GM20431 (cell line): ENCODE data around the gene KIAA1671.

Experiments used
- in situ Hi-C: fragments of 300-500 bp; cut with MseI, MboI; formaldehyde crosslinking; loops from one replicate; pipeline ENCODE4 v1.15.0; 2020; ENCODE audit warnings: low sequenced_read_pairs; ENCODE audit not compliant: unreplicated experiment

Gene KIAA1671

DNA sequence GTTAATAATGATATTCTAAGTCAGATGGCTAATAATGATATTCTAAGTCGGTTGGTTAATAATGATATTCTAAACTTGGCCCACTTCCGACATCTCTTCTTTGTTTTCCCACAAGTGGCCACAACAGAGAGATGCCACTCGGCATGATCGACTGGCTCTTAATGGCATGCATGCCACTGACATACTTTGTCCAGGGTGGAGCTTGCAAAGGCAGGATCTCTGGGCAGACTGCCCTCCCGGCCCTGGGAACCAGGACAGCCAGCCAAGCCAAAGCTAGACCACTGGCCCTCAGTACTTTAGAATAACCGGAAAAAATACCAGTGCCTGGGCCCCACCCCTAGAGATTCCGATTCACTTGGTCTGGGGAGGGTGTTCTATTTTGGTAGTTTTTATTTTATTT is 78.1 kb downstream of the KIAA1671 start:
- in situ Hi-C loops, result no loop called here

DNA sequence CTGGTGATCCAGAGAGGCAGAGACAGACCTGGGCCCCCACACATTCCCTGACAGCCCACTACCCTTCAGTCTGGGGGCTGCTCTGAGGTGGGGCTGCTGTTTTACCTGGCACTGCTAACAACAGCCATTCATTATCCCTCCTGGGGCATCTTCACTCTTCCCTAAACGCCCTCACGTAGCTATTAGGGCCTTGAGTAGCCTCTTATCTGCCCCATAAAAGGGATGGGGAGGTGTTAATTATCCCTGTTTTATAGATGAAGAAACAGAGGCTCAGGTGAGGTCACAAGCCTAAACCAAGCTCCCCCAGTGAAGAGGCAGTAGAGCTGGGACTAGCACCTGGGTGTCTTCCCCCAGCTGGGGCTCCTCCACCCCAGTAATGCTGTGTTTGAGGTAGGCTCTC is 79.5 kb downstream of the KIAA1671 start:
- in situ Hi-C loops, result no loop called here

DNA sequence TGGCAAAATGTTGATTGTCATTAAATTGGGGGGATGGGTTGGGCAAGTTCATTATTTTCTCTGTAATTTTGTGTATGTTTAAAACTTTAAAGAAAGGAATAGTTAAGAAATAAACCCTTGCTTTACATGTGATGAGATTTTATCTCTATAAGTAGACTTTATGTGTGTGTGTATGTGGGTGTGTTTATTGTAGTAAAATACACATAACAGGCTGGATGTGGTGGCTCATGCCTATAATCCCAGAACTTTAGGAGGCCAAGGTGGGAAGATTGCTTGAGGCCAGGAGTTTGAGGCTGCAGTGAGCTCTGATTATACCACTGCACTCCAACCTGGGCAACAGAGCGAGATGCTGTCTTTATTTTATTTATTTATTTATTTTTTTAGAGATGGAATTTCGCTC is 83.2 kb downstream of the KIAA1671 start:
- in situ Hi-C loops, result no loop called here

DNA sequence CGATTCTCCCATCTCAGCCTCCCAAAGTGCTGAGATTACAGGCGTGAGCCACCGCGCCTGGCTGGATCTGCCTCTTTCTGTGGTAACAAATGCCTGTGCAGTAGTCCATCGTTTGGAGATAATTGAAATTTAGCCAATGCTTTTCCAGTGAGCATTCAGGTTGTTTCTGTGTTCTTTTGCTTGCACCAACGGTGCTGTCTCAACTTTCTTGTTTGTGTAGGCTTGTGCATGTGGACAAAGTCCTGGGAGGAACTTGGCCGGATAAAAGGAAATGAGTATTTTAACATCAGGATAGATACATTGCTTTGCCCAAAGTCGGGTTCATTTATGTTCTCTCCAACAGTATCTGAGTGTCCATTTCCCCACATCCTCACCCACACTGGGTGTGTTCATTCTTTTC is 85.7 kb downstream of the KIAA1671 start:
- in situ Hi-C loops, result no loop called here

DNA sequence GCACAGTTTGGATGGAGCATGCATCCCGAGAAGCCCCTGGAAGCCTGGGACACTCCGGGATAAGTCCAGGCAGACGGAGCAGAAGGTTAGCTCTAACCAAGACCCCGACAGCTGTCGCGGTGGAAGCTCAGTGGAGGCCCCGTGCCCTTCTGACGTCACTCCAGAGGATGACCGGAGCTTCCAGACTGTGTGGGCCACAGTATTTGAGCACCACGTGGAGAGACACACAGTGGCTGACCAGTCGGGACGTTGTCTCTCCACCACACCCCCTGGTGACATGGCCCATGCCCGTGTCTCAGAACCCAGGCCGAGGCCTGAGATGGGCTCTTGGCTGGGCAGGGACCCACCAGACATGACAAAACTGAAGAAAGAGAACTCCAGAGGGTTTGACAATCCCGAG is 86.3 kb downstream of the KIAA1671 start:
- in situ Hi-C loops, result no loop called here

DNA sequence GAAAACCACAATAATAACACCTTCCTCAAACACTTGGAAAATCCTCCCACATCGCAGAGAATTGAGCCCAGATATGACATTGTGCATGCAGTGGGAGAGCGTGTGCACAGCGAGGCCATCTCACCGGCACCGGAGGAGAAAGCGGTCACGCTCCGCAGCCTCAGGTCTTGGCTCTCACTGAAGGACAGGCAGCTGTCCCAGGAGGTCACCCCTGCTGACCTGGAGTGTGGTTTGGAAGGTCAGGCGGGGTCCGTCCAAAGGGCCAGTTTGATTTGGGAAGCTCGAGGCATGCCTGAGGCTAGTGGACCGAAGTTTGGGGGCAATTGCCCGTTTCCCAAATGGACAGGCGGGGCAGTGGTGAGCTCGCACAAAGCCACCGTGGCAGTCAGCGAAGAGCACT is 86.7 kb downstream of the KIAA1671 start:
- in situ Hi-C loops, result no loop called here

DNA sequence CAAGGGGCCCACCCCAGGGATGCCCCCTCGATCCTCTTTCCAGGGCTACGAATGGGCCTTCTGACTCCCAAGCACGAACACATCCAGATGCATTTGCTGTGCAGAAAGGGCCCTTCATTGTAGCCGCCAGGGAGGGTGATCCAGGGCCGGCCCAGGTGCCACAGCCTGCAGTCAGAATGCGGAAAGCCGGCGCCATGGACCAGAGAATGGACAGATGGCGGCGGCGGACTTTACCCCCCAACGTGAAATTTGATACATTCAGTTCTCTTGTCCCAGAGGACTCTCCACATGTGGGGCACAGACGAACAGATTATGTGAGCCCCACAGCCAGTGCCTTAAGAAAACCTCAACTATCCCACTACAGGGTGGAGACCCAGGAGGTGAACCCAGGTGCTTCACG is 87.2 kb downstream of the KIAA1671 start:
- in situ Hi-C loops, result loop anchor here (10.0 kb wide), 1 partner anchor 95 kb away; the partner anchor contains the start of gene LHFPL7

DNA sequence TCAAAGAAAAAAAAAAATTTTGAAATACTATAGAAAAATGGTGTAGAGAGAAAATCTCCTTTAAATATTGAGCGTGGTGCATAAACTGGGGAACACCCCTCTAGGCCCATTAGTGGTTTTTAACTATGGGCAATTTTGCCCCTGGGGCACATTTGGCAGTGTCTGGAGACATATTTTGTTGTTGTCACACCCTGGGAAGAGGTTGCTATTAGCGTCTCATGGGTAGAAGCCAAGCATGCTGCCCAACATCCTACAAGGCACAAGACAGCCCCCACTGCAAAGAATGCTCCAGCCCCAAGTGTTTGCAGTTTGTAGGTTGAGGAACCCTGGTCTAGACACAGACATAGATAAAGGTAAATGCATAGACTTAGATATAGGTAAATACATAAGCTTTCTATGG is 92.6 kb downstream of the KIAA1671 start:
- in situ Hi-C loops, result loop anchor here (10.0 kb wide), 1 partner anchor 100 kb away; the partner anchor contains the start of gene LHFPL7

DNA sequence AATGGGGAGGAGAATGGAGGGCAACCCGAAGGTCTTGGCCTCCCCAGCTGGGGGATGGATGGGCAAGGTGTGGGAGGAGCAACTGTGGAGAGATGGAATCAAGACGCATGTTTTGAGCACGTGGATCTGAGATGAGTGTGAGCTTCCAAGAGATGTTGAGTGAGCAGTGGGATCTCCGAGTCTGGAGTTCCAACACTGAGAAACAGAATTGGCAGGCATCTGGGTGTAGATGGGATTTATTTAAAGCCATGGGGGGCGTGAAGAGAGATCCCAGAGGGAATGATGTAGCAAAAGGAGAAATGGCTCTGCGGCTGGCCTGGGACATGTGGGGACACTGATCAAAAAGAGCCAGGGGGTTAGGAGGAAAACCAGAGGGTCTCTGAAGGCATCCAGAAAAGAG is 95.6 kb downstream of the KIAA1671 start:
- in situ Hi-C loops, result loop anchor here (10.0 kb wide), 1 partner anchor 103 kb away; the partner anchor contains the start of gene LHFPL7

DNA sequence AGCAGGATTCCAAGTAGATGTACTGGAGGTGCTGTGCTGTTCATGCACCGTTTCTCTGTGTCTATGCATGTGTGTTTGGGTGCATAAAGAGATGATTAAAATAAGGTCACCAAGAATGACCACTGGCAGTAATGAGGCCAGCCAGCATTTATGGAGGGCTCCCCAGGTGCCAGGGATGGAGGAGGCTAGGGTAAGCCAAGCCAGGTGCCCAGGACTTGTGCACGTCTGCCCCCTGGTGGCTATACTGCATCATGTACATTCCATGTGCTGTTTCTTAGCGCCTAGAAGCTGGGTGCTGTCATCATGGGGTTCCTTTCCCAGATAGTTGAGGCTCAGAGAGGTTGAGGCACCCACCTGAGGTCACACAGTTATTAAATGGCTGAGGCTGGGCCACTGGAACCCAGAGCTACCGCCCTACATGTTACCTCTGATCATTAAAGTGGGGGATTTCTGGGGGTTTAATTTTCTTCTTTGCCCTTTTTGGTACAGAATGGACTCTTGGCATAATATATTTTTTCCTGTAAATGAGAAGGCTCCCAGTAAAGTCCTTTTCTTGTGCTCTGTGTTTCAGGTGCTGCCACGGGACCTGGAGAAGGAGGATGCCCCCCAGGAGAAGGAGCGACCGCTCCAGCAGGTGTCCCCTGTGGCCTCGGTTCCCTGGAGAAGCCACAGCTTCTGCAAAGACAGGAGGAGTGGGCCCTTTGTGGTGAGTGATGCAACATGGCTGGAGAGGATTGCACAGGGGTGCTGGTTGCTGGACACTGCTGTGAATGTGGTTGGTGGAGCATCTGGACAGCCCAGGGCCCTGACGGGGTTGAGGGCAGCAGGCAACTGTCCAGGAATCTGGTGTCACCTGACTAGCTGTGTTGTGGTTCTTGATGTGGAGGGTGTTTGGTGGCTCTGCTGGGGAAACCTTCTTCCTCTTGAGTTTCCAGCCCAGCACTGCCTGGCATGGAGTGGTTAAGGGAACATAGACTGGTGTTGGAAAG is 96.4 kb downstream of the KIAA1671 start:
- in situ Hi-C loops, result loop anchor here (10.0 kb wide), 1 partner anchor 104 kb away; the partner anchor contains the start of gene LHFPL7

DNA sequence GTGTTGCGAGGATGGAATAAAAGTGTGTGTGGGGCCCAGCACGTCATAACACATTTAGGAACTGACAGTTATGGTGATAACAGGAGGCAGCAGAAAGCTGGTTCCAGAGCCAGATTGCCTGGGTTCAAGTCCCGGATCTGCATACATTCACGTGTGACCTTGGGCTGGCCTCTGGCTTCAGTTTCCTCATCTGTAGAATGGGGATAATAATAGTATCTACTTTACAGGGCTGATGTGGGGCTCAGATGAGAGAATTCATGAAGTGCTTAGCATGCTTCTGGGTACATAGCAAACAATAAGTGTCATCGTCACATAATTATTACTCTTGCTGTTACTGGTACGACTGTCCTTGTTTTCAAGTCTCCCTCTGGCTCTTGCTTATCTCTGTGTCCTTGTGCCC is 97.3 kb downstream of the KIAA1671 start:
- in situ Hi-C loops, result loop anchor here (10.0 kb wide), 1 partner anchor 105 kb away; the partner anchor contains the start of gene LHFPL7

DNA sequence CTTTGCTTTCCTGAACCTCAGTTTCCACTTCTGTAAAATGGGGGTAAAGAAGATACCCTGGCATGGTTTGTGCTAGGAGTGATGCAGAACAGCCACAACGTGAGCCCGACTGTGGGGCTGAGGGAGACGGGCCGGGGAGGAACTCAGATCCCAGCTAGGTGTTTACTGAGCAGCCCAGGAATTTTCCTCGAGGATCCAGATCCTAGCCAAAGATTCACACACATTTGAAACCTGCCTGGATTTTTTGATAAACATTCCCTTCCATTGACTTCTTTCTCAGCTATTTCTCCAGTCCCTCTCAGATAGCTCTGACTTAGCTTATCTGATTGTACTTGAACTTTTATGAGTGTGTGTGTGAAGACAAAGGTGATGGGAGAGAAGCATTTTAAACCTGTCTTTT is 98.0 kb downstream of the KIAA1671 start:
- in situ Hi-C loops, result no loop called here

DNA sequence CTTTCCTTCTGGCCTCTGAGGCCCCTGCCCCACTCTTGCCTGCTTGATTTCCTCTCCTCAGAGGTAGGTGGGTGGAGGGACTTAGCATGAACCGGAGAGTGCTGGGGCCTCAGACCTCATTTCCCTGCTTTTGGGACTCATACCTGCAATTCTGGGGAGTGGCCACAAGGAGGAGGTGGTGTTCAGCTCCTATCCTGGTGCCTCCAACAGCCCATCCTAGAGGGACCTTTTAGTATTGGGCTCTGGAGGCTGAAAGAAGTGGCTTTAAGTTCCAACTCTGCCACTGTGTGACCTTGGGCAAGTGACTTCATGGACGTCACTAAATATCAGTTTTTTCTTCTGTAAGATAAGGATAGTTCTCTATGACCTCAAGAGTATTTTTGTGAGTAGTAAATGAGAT is 98.6 kb downstream of the KIAA1671 start:
- in situ Hi-C loops, result no loop called here

DNA sequence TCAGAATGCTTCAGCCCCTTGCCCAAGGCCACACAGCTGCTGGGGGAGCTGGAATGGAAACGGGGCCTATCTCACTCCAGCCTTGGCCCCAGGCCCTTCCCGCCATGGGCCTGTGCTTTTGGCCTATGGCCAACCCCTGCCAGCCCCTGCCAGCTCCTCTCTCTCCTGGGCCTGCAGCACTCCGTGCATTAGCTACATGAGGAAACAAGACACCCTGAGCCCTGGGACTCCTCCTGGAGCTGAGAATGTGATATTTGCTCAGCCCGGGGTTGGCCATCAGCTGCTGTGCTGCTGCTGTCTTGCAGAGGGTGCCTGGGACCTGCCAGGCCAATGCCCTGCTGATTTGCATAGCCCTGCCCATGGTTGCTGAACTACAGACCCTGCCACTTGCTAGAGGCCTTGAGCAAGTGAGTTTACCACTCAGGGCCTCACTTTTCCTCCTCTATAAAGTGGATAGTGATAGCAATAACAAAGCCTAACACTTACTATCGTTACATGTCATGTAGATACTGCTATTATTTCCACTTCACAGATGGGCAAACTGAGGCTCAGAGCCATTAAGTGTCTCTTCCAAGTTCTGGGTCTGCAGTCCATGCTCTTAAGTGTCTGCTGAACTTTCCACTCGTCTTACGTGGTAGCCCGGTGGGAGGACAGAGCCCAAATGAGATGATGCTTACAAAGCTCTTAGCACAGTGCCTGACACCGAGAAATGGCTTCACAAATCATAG is 99.6 kb downstream of the KIAA1671 start:
- in situ Hi-C loops, result no loop called here

DNA sequence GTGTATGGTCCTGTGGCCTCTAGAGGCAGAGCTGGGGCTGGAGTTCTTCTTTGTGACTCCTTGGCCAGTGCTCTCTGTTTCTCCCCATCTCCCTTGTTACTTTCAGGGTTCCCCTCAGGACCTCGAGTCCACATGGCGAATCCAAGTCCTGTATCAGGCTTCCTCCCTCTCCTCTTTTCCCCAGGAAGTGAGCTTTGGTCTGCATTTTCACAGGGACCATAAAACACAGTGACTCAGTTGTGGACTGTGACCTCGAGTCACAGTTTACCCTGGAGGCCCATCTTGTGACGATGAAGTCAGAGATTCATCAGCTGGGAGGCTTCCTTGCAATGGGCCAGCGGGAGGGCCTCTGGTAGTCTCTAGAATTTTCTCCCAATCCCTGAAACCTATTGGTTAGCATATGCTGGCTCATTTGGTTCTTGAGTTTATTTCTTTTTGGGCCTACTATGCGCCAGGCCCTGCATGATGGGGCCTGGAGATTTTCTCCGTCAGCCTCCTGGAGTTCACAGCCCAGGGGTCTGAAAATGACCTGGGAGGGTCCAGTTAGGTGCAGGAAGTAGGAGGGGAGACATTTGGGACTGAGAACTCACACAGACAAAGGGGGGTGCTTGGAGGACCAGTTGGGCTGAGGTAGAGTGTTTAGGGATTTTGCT is 100.8 kb downstream of the KIAA1671 start:
- in situ Hi-C loops, result no loop called here

DNA sequence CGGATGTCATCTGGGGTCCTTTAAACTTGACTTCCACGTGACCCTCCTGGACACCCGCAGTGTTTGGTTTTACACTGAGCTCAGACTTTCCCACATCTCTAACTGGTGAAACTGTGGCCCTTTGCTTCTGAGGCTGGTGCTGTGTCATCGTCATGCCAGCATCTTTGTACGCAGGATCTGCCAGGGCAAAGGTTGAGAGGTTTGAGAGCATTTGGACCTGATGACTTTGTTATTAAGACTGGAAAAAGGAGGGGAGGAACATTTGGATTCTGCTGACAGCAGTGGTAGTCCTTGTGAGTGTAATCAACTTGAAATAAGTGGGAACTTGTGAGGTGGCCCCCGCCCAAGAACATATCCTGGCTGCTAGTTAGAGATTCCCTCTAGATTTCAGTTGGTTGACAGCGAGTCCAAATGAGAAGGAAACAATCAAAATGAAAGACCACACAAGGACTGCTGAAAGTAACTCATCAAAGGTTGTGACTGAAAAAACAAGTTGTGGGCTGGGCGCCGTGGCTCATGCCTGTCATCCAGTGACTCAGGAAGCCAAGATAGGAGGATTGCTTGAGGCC is 102.5 kb downstream of the KIAA1671 start:
- in situ Hi-C loops, result no loop called here

DNA sequence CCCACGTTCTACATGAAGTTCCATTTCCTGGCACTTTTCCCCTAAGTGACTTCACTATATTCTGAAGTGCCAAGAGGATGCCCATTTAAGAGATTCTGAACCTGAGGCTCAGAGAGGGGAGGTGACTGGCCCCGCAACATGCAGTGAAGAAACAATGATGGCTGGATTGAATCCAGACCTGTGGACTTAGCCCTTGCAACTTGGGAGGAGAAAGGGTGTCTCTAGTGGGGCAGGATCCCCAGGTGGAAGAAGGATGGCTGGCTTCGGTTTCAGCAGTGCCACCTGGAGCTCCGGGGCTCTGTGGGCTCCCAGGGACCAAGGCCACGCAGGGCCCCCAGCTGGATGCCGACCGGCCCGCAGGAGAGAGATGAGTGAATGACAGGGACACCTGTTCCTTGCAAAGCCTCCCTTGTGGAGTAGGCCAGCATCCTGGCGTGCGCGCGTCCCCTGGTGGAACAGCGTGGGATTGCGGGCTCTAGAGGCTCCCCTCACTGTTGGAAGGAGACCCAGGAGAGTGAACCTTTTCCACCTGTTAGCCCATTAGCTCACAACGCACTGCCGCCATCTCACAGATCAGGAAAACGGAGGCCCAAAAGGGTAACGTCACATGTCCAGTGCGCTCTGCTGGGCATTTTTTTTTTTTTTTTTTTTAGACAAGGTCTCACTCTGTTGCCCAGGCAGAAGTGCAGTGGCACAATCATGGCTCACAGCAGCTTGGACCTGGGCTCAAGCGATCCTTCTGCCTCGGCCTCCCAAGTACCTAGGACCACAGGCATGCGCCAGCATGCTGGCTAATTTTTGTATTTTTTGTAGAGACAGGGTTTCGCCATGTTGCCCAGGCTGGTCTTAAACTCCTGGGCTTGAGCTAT is 104.7 kb downstream of the KIAA1671 start:
- in situ Hi-C loops, result no loop called here

DNA sequence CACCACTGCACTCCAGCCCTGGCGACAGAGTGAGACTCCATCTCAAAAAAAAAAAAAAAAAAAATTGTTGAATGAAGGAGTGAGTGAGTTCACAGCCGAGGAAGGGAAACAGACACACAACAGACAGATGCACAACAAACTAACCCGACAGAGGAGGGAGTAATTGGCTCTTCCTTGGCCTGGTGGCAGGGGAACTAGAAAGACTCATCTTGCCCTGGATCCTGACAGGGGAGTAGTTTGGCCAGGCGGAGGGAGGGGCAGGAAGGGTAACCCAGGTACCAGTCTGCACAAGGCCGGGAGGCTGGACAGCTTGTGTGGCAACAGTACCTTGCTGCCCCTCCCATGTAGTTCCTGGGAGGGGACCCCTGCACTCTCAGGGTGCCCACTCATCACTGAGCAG is 106.9 kb downstream of the KIAA1671 start:
- in situ Hi-C loops, result no loop called here

DNA sequence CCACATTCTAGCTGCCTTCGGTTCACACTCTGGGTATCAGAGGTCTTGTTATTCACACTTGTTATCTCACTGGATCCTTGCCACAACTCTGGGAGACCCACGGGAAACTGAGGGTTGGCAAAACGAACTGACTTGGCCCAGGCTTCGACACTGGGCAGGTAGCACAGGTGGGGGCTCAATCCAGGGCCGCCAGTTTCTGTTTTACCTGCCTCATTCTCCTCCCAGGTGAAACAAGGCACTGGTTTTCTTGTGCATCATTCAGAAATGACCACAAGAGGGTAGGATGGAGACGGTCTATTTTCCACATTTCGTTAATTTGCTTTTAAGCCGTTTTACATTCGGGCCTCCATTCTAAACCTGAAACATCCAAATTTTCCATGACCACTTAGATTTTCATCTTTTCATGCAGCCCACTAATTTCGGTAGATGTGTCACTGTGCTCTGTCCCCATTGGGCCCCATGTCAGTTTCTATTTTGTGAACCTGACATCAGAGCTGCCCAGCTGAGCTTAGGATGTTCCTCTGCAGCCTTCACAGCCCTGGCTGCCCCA is 108.1 kb downstream of the KIAA1671 start:
- in situ Hi-C loops, result no loop called here
